HFFc6 (cell line): ENCODE results near the gene SPHKAP. TPM values are rescaled to one million over a fixed set of nuclear protein-coding genes. Genes with fewer than 3 reads are reported as not detected.

Experiments used
- DNase-seq: peaks from one replicate; pipeline ENCODE4 v3.0.0-alpha.2; 2018
- H3K27ac Mint-ChIP-seq: 2 replicates; pipeline ENCODE4 v1.8.0; 2020; ENCODE audit warnings: mild to moderate bottlenecking, mixed read lengths
- H3K27me3 Mint-ChIP-seq: 2 replicates; pipeline ENCODE4 v1.8.0; 2021; ENCODE audit warnings: mild to moderate bottlenecking, moderate library complexity, mixed read lengths; ENCODE audit not compliant: insufficient read depth
- H3K36me3 Mint-ChIP-seq: 2 replicates; pipeline ENCODE4 v1.8.0; 2021; ENCODE audit warnings: low read depth, mixed read lengths
- H3K4me1 Mint-ChIP-seq: 2 replicates; pipeline ENCODE4 v1.8.0; 2020; ENCODE audit warnings: low read depth, mixed read lengths
- H3K4me3 Mint-ChIP-seq: 2 replicates; pipeline ENCODE4 v1.8.0; 2020; ENCODE audit warnings: mild to moderate bottlenecking, moderate library complexity, mixed read lengths
- H3K9me3 Mint-ChIP-seq: 2 replicates; pipeline ENCODE4 v1.8.0; 2020; ENCODE audit warnings: mild to moderate bottlenecking, mixed read lengths
- CTCF ChIP-seq: fragments of 200-600 bp; sonication (generic); IDR thresholded peaks from 2 replicates; pipeline ENCODE4 v1.5.0; 2021; ENCODE audit warnings: antibody characterized with exemption, mild to moderate bottlenecking
- total RNA-seq, 6 experiments: library from RNA; stranded (reverse); fragmentation: NEBNext Ultra II Directional; extraction: Animal tissue kit (Norgen Biotek cat#: 25700); gene quantifications; 2 replicates in 1 of 6; 3 replicates in 5 of 6; pipeline ENCODE4 v1.2.3, GENCODE V29; 2021

SPHKAP gene
- total RNA-seq, 6 experiments from 2014 or later, result 0.52 to 0.94 (median 0.84) TPM

GRCh38 chr2:228118940-228119339 lies 62.5 kb downstream of the SPHKAP start:
- H3K4me1 Mint-ChIP-seq, result no peaks in the 10 kb centered on the region
- no peak overlapping the region for H3K27ac Mint-ChIP-seq
- H3K27me3 Mint-ChIP-seq, result no peaks in the 10 kb centered on the region
- no peak for TF ChIP-seq CTCF
- H3K36me3 Mint-ChIP-seq, result no peaks in the 10 kb centered on the region
- H3K4me3 Mint-ChIP-seq, result no peak overlapping the region
- no peaks in the 10 kb centered on the region for H3K9me3 Mint-ChIP-seq
- DNase-seq, result no peak

- Mint-ChIP-seq H3K9me3 (no peaks in the 10 kb centered on the region), H3K36me3 (no peaks in the 10 kb centered on the region), H3K4me3 (no peak overlapping the region), H3K4me1 (peaks cover 5% of the 10 kb centered on the region; the same call in 1 of the 2 replicates), H3K27me3 (no peaks in the 10 kb centered on the region), H3K27ac (no peak overlapping the region)
- TF ChIP-seq CTCF, result no peak
- DNase-seq, result no peak
These were observed 73.6 kb downstream of the SPHKAP start for GRCh38 chr2:228107846-228108245.

GRCh38 chr2:228105526-228106250 lies 75.8 kb downstream of the SPHKAP start:
- Mint-ChIP-seq H3K27me3 (no peaks in the 10 kb centered on the region), H3K4me3 (no peak overlapping the region), H3K27ac (no peak overlapping the region), H3K4me1 (peaks cover 6% of the 10 kb centered on the region; the same call in 1 of the 2 replicates), H3K9me3 (no peaks in the 10 kb centered on the region), H3K36me3 (no peaks in the 10 kb centered on the region)
- DNase-seq, result no peak
- no peak for TF ChIP-seq CTCF

GRCh38 chr2:228104215-228104614 lies 77.3 kb downstream of the SPHKAP start:
- Mint-ChIP-seq H3K27ac (no peak overlapping the region), H3K9me3 (peaks cover 6% of the 10 kb centered on the region), H3K4me1 (peaks cover 6% of the 10 kb centered on the region; the same call in 1 of the 2 replicates), H3K4me3 (no peak overlapping the region), H3K27me3 (no peaks in the 10 kb centered on the region), H3K36me3 (peaks cover 5% of the 10 kb centered on the region; the same call in 1 of the 2 replicates)
- DNase-seq, result no peak
- TF ChIP-seq CTCF, result no peak

- Mint-ChIP-seq H3K9me3 (peaks cover 12% of the 10 kb centered on the region), H3K4me1 (peaks cover 6% of the 10 kb centered on the region; the same call in 1 of the 2 replicates), H3K36me3 (peaks cover 11% of the 10 kb centered on the region; the same call in 1 of the 2 replicates), H3K4me3 (no peak overlapping the region), H3K27ac (no peak overlapping the region), H3K27me3 (no peaks in the 10 kb centered on the region)
- no peak for DNase-seq
- TF ChIP-seq CTCF, result no peak
These were observed 78.1 kb downstream of the SPHKAP start for GRCh38 chr2:228103379-228103778.
